CD14-positive monocyte (primary cell): ENCODE measurements around the gene TLR10. TPM values are rescaled to one million over a fixed set of nuclear protein-coding genes. Genes with fewer than 3 reads are reported as not detected.

Experiments used
- DNase-seq, 3 donors: peaks; one replicate each; pipeline ENCODE4 v3.0.0-alpha.2; 2011 to 2022
- H2AFZ ChIP-seq: 2 replicates; pipeline ENCODE4 v1.6.0; 2012; ENCODE audit warnings: mild to moderate bottlenecking, low read depth, low read length, inconsistent platforms; ENCODE audit not compliant: insufficient read depth, poor library complexity, severe bottlenecking
- H3K27ac ChIP-seq, 2 donors: 1 replicate in 1 of 2; 2 replicates in 1 of 2; pipeline ENCODE4 v1.5.1; 2012 to 2013; ENCODE audit warnings: low read length in 2 of 2, control low read depth in 1 of 2, inconsistent platforms in 1 of 2, low read depth in 1 of 2, mild to moderate bottlenecking in 1 of 2
- H3K27me3 ChIP-seq, 2 donors: one replicate each; pipeline versions ENCODE4 v1.6.0 to v1.6.1; 2011 to 2013; ENCODE audit warnings: low read length in 2 of 2; ENCODE audit not compliant: control insufficient read depth in 2 of 2, insufficient read depth in 2 of 2
- H3K36me3 ChIP-seq, 2 donors: replicated peaks in 1 of 2; 1 replicate in 1 of 2; 2 replicates in 1 of 2; pipeline versions ENCODE4 v1.5.1 to v1.6.1; 2012 to 2013; ENCODE audit warnings: low read length in 2 of 2, control low read depth in 1 of 2, inconsistent platforms in 1 of 2, mild to moderate bottlenecking in 1 of 2; ENCODE audit not compliant: insufficient read depth in 2 of 2, control insufficient read depth in 1 of 2
- H3K4me1 ChIP-seq, 2 donors: 1 replicate in 1 of 2; 2 replicates in 1 of 2; pipeline versions ENCODE4 v1.5.1 to v1.6.1; 2012 to 2013; ENCODE audit warnings: low read length in 2 of 2, control low read depth in 1 of 2, inconsistent platforms in 1 of 2, mild to moderate bottlenecking in 1 of 2, moderate library complexity in 1 of 2; ENCODE audit not compliant: insufficient read depth in 2 of 2, control insufficient read depth in 1 of 2
- H3K4me2 ChIP-seq: replicated peaks from 2 replicates; pipeline ENCODE3; 2012; ENCODE audit warnings: low read length, moderate library complexity, mild to moderate bottlenecking; ENCODE audit not compliant: poor library complexity, severe bottlenecking; ENCODE audit errors: extremely low read depth
- H3K4me3 ChIP-seq, 3 experiments: fragments of 200-600 bp in 1 of 3; sonication (generic) in 1 of 3; replicated peaks in 1 of 3; 1 replicate in 2 of 3; 2 replicates in 1 of 3; pipeline ENCODE4 v1.5.1; 2011 to 2013; ENCODE audit warnings: low read length in 3 of 3, mild to moderate bottlenecking in 3 of 3, control low read depth in 2 of 3, low read depth in 2 of 3, inconsistent platforms in 1 of 3, moderate library complexity in 1 of 3
- H3K79me2 ChIP-seq: 2 replicates; pipeline ENCODE4 v1.6.0; 2012; ENCODE audit warnings: mild to moderate bottlenecking, control low read depth, inconsistent platforms, low read length, moderate library complexity; ENCODE audit not compliant: insufficient read depth
- H3K9ac ChIP-seq: 2 replicates; pipeline ENCODE4 v1.6.0; 2017; ENCODE audit warnings: low read length, mild to moderate bottlenecking; ENCODE audit not compliant: insufficient read depth, poor library complexity, severe bottlenecking
- H3K9me3 ChIP-seq, 2 donors: replicated peaks in 1 of 2; 1 replicate in 1 of 2; 2 replicates in 1 of 2; pipeline versions ENCODE4 v1.5.1 to v1.6.1; 2012 to 2013; ENCODE audit warnings: low read length in 2 of 2, control low read depth in 1 of 2; ENCODE audit not compliant: control insufficient read depth in 1 of 2, insufficient read depth in 1 of 2
- H4K20me1 ChIP-seq: 2 replicates; pipeline ENCODE4 v1.6.0; 2012; ENCODE audit warnings: mild to moderate bottlenecking, low read length, control low read depth, moderate library complexity; ENCODE audit not compliant: insufficient read depth
- H3K27ac Mint-ChIP-seq, 7 donors: one replicate each; pipeline ENCODE4 v1.8.0; 2020; ENCODE audit warnings: mild to moderate bottlenecking in 7 of 7, mixed read lengths in 7 of 7, moderate library complexity in 6 of 7, inconsistent platforms in 2 of 7
- H3K27me3 Mint-ChIP-seq, 3 donors: one replicate each; pipeline ENCODE4 v1.8.0; 2021 to 2022; ENCODE audit warnings: low read depth in 3 of 3, mild to moderate bottlenecking in 3 of 3, mixed read lengths in 3 of 3, moderate library complexity in 3 of 3, inconsistent platforms in 1 of 3
- H3K36me3 Mint-ChIP-seq, 2 donors: one replicate each; pipeline ENCODE4 v1.8.0; 2020; ENCODE audit warnings: mixed read lengths in 2 of 2, inconsistent platforms in 1 of 2, mild to moderate bottlenecking in 1 of 2
- H3K4me1 Mint-ChIP-seq: one replicate; pipeline ENCODE4 v1.8.0; 2020; ENCODE audit warnings: mild to moderate bottlenecking, mixed read lengths
- H3K4me3 Mint-ChIP-seq, 2 donors: one replicate each; pipeline ENCODE4 v1.8.0; 2020; ENCODE audit warnings: mild to moderate bottlenecking in 2 of 2, mixed read lengths in 2 of 2, moderate library complexity in 1 of 2
- H3K9me3 Mint-ChIP-seq, 7 donors: one replicate each; pipeline ENCODE4 v1.8.0; 2020 to 2022; ENCODE audit warnings: mixed read lengths in 7 of 7, mild to moderate bottlenecking in 6 of 7, moderate library complexity in 6 of 7, inconsistent platforms in 2 of 7
- CTCF ChIP-seq: fragments of 200-600 bp; IDR thresholded peaks from one replicate; pipeline ENCODE4 v1.8.0; 2022; ENCODE audit warnings: antibody characterized with exemption, mild to moderate bottlenecking
- WGBS: methylation state at CpG from one replicate; pipeline ENCODE4 v1.1.5; 2013; ENCODE audit warnings: missing lambda C conversion rate; ENCODE audit not compliant: insufficient coverage; 5-methylcytosine and 5-hydroxymethylcytosine counted together
- intact Hi-C, 2 donors: fragments of 100-400 bp; cut with micrococcal nuclease; formaldehyde crosslinking; loops; one replicate each; pipeline versions ENCODE4 v1.15.0 to v1.15.1; 2023
- polyA plus RNA-seq, 3 donors: library from polyadenylated mRNA; depleted of rRNA in 1 of 3; unstranded in 2 of 3; stranded (reverse) in 1 of 3; fragments of 300-500 nt in 2 of 3; fragments of >200 nt in 1 of 3; fragmentation: Illumina TruSeq in 2 of 3; gene quantifications; 1 replicate in 2 of 3; 2 replicates in 1 of 3; pipeline ENCODE4 v1.2.3, GENCODE V29; 2012 to 2021

The TLR10 gene
- polyA plus RNA-seq, 3 donors: 1.1 to 1.2 (median 1.1) TPM

GRCh38 chr4:38734911-38735310 is 47.9 kb downstream of the TLR10 start:
- intact Hi-C loops: loop anchor here in 1 of 2 donors (5.0 kb wide), 1 partner anchor 553 kb away; no protein-coding TSS in a partner anchor
- no peak overlapping the region for H3K4me2 ChIP-seq
- H3K27me3 ChIP-seq: no peaks in the 10 kb centered on the region
- Mint-ChIP-seq H3K36me3 (no peaks in the 10 kb centered on the region), H3K4me1 (peaks cover 12% of the 10 kb centered on the region), H3K4me3 (no peak overlapping the region), H3K27ac (peak overlapping the region in 1 of 7 donors; percentile 50), H3K27me3 (peaks cover 0 to 4% (median 0%) of the 10 kb centered on the region in 3 donors), H3K9me3 (peaks cover 0 to 11% (median 4%) of the 10 kb centered on the region in 7 donors)
- H3K79me2 ChIP-seq: no peaks in the 10 kb centered on the region
- 100% methylated on average over 1 of the region's 2 CpGs for WGBS
- no peak overlapping the region for H3K27ac ChIP-seq
- no peaks in the 10 kb centered on the region for H3K36me3 ChIP-seq
- H4K20me1 ChIP-seq: no peaks in the 10 kb centered on the region
- H3K9me3 ChIP-seq: peaks cover 0 to 3% of the 10 kb centered on the region in 2 donors
- no peak overlapping the region for H3K9ac ChIP-seq
- no peak overlapping the region for H2AFZ ChIP-seq
- no peak for DNase-seq
- H3K4me3 ChIP-seq: no peak overlapping the region
- peaks cover 9 to 19% of the 10 kb centered on the region in 2 donors for H3K4me1 ChIP-seq
- TF ChIP-seq CTCF: no peak

DNA sequence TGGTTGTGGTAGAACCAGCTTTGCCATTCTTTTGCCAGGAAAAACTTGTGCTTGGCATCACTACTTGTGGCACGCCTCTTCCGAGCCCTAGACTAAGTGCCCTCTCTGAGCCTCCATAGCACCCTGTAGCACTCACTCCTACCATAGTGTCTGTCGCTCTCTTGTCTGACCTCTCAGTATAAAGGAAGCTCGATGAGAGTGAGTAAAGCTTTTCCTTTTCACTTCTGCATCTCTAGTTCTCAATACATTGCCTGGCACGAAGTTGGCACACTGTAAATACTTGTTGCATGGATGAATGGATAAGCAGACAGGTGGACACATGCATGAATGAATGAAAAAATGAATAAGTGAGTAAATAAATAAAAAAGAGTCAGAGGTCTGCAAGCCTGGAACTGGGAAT is 48.3 kb downstream of the TLR10 start:
- H4K20me1 ChIP-seq: no peaks in the 10 kb centered on the region
- H3K79me2 ChIP-seq: no peaks in the 10 kb centered on the region
- H3K36me3 ChIP-seq: no peaks in the 10 kb centered on the region
- H3K27me3 ChIP-seq: no peaks in the 10 kb centered on the region
- H3K27ac ChIP-seq: no peak overlapping the region
- no peak overlapping the region for H3K4me3 ChIP-seq
- TF ChIP-seq CTCF: no peak
- Mint-ChIP-seq H3K27ac (peak overlapping the region in 2 of 7 donors; percentile 9 to 64), H3K27me3 (peaks cover 0 to 4% (median 0%) of the 10 kb centered on the region in 3 donors), H3K36me3 (no peaks in the 10 kb centered on the region), H3K4me1 (peaks cover 12% of the 10 kb centered on the region), H3K9me3 (peaks cover 0 to 11% (median 4%) of the 10 kb centered on the region in 7 donors), H3K4me3 (no peak overlapping the region)
- intact Hi-C loops: loop anchor here in 1 of 2 donors (5.0 kb wide), 1 partner anchor 552 kb away; no protein-coding TSS in a partner anchor
- no peak overlapping the region for H2AFZ ChIP-seq
- 100% methylated on average over 2 of the region's 5 CpGs for WGBS
- H3K4me2 ChIP-seq: no peak overlapping the region
- H3K9me3 ChIP-seq: peaks cover 0 to 3% of the 10 kb centered on the region in 2 donors
- DNase-seq: no peak
- H3K4me1 ChIP-seq: peaks cover 9 to 19% of the 10 kb centered on the region in 2 donors
- H3K9ac ChIP-seq: no peak overlapping the region
